Mammary epithelial cell (primary cell): ENCODE data around the gene HDDC3.

ENCODE experiments used
- CTCF ChIP-seq, 2 donors: IDR thresholded peaks in 1 of 2; conservative IDR thresholded peaks in 1 of 2; 2 replicates each; pipeline ENCODE4 v1.5.1; 2011 to 2012; ENCODE audit warnings: inconsistent platforms in 2 of 2, low read length in 2 of 2, mild to moderate bottlenecking in 2 of 2, control low read depth in 1 of 2, low read depth in 1 of 2; ENCODE audit not compliant: insufficient read depth in 1 of 2; ENCODE audit errors: extremely low read depth in 1 of 2
- EZH2 ChIP-seq: IDR thresholded peaks from 2 replicates; pipeline ENCODE4 v1.6.1; 2012; ENCODE audit warnings: low read length, inconsistent platforms, borderline replicate concordance

GRCh38 chr15:90968434-90968833 is 36.1 kb upstream of the HDDC3 start:
- TF ChIP-seq CTCF (conservative IDR thresholded peaks at IDR 0.05 in 1 of 2, IDR thresholded peaks at IDR 0.05 in 1 of 2; ENCODE audit: extremely low read depth in 1 of 2, insufficient read depth in 1 of 2, low read depth in 1 of 2, low read length in 2 of 2): no peak
- no peak for TF ChIP-seq EZH2
